CD4-positive, alpha-beta T cell treated with Interleukin-15 for 1 hour (primary cell): ENCODE measurements around the gene PPP1R16B.
"Not testable (repeated sequence)": the region's sequence is repeated elsewhere in the genome, so short reads cannot be mapped to it uniquely, and the experiment has no call there.

Experiments
- DNase-seq: peaks from one replicate; pipeline ENCODE4 v3.0.0-alpha.2; 2020

PPP1R16B gene

DNA sequence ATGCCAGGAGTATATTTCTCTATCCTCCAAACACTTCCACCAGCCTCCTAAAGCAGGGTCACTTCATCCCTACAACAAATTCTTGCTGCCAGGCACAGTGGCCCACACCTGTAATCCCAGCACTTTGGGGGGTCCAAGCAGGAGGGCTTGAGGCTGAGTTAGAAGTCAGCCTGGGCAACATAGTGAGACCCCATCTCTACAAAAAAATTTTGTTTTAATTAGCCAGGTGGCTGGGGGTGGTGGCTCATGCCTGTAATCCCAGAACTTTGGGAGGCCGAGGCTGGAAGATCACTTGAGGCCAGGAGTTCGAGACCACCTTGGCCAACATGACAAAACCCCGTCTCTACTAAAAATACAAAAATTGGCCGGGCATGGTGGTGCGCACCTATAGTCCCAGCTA lies 11.4 kb upstream of the PPP1R16B start:
- not testable (repeated sequence) for DNase-seq

GRCh38 chr20:38798266-38798665 lies 7.2 kb upstream of the PPP1R16B start:
- DNase-seq: no peak

- DNase-seq: no peak
These were observed 6.3 kb upstream of the PPP1R16B start for GRCh38 chr20:38799203-38799602.

DNA sequence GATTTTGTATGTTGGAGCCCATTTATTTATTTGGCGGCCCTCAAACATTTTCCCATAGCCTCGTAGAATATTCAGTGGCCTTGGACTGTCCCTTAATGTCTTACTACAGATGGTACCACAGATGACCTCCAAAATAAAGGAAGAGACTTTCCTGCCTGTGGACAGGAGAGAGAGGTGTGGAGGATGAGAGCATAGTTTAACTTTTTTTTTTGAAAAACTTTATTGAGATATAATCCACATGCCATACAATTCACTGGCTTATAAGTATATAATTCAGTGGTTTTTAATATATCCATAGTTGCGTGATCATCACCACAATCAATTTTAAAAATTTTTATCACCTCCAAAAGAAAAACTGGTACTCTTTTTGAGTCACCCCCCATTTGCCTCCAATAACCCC lies 4.6 kb upstream of the PPP1R16B start:
- DNase-seq: no peak

DNA sequence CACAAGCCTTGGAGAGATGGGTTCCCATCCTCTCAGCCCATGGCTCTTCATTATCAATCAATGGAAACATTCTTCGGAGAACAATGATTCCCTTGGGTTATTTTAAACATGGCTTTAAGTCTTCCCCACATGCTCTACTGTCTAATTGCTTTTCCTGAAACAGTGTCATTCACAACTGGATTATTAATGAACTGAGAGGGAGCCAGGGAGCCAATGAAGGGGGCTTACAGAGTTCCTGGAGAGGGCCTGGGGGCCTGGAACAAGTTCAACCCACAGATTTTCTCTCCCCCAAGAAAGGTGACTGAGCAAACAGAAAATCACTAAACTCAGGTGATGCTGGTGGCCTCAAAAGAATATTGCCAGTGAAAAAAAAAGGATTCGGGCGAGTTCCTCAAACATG lies 1.3 kb upstream of the PPP1R16B start:
- no peak for DNase-seq

GRCh38 chr20:38804682-38805501 lies 605 bp upstream of the PPP1R16B start:
- DNase-seq: peak; percentile 91

- peak; percentile 47 for DNase-seq
These were observed 709 bp downstream of the PPP1R16B start for GRCh38 chr20:38805958-38806854.

DNA sequence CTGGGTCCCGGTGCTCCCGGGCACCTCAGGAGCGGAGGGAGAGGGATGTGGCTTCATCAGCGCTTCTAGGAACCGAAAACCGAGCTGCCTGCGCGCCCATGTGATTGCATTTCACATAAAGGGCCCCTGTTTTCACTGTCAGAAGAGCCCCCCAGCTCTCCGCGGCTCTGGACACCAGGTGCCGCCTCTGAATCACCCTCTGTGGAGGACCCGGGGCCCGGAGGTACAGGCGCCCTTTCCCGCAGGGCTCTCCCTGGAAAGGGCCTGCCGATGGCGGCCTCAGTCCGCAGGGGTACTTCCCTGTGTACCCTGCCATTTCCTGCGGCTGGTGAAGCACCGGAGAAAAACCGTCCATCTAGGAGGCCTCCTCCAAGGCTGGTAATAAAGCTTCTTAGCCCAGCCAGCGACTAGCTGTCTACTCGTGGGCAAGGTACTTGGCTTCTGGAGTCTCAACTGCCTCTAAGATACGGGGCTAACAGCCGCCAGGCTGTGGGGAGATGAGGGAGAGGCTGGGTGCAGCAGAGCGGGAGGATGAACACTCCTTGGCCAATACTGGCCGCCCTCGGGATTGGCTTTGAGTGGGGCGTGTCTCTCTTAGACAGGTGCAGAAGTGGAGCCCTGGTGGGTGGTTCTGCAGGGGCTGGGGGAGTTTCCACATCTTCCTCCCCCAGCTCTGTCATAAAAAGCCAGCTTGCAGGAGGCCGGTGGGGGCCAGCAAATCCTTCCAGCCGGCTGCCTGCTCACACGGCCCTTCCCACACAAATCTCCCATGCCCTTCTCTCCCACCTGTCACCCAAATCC lies 1.6 kb downstream of the PPP1R16B start:
- peak; percentile 62 for DNase-seq

- DNase-seq: no peak
These were observed 4.4 kb downstream of the PPP1R16B start for GRCh38 chr20:38809942-38810341.

DNA sequence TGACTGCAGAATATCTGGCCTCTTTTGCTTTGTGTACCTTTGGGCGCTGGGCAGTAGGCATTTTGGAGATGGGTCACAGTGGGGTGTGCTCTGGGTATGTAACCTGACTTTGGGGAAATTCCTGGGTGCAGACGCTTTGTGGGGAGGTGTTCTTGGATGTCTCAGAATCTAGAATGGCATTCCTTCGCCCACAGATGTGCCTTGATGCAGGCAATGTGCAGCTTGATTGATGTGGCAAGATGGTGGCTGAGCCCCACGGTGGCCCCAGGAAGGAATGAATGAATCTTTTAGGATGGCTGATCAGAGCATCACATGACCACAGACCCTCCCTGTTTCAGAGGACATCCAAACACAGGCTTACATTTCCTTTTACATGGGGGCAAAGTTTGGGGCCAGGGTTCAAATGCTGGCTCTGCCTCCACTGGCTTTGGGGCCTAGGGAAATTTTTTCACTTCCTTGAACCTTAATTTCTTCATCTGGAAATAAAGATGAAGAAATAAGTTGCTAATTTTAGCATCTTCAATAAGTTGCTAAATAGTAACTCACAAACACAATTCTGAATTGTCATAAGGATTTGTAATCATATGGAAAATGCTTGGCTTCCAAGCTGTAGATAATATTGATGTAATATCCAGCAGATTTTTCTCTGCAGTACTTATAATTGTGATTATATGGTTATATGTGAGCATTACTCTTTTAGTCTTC lies 5.6 kb downstream of the PPP1R16B start:
- DNase-seq: no peak

GRCh38 chr20:38811769-38812168 lies 6.3 kb downstream of the PPP1R16B start:
- DNase-seq: no peak

DNA sequence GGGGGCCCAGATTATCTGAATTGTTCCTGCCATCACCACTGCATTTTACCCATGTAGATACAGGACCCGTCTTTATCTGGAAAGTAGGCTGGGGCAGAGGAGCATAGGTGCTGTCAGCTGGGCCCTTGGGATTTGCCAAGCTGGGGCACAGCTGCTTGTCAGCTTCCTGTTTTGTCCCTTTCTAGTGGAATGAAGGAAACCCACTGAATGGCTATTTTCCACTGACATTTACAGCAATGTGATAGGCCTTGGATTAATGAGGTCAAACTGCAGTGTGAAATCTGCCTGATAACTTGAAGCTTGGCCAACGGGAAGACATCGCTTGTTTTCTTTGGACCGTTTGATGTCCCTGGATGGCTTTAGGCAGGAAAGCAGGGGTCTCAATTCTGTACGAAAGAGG lies 6.7 kb downstream of the PPP1R16B start:
- no peak for DNase-seq

- no peak for DNase-seq
These were observed 7.4 kb downstream of the PPP1R16B start for GRCh38 chr20:38812709-38813573.

- not testable (repeated sequence) for DNase-seq
These were observed 8.1 kb downstream of the PPP1R16B start for GRCh38 chr20:38813574-38813962.

- no peak for DNase-seq
These were observed 9.9 kb downstream of the PPP1R16B start for GRCh38 chr20:38815446-38815845.

DNA sequence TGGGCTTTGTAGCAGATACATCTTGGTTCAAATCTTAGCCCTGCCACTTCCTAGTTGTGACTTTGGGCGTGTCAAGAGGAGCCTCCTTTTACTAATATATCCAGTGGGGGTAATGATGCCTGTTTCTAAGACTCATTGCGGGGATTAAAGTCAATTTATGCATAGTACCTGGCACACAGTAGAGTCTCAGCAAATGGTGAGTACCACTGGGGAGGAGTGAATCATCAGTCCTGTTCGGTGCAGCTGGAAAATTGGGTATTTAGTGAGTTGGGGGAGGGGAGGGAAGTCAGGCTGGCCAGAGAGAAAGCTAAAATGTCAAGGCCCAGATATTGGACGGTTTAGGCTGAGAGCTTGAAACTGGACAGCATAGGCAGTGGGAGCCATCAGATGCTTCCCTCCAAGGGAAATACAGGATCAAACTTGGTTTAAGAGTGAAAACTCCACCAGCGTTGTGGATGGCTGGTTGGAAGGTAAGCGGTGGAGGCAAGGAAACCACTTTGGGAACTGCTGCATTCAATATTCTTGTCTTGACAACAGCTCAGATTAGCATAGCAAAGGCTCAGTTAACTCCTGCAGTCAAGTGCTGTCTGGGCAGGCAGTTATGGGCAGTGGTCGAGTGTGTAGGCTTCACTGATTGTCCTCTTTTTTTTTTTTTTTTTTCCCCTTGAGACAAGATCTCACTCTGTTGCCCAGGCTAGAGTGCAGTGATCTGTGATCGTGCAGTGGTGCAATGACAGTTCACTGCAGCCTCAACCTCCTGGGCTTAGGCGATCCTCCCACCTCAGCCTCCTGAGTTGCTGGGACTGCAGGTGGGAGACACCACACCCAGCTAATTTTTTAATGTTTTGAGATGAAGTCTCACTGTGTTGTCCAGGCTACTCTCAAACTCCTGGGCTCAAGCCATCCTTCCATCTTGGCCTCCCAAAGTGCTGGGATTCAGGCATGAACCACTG lies 12.9 kb downstream of the PPP1R16B start:
- DNase-seq: no peak

DNA sequence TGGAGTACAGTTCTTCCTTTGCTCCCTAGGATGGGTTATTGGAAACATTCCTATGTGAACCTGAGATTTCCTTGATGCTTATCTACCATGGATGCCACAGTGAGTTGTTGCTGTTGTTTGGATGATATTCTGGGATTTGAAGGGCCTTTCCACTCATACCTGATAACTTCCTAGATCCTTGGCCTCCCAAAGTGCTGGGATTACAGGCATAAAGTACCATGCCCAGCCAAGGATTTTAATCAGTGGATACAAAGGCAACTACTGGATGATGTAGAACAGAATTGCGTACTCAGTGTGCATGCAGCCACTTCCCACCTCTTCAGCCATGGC lies 20.0 kb downstream of the PPP1R16B start:
- DNase-seq: no peak

DNA sequence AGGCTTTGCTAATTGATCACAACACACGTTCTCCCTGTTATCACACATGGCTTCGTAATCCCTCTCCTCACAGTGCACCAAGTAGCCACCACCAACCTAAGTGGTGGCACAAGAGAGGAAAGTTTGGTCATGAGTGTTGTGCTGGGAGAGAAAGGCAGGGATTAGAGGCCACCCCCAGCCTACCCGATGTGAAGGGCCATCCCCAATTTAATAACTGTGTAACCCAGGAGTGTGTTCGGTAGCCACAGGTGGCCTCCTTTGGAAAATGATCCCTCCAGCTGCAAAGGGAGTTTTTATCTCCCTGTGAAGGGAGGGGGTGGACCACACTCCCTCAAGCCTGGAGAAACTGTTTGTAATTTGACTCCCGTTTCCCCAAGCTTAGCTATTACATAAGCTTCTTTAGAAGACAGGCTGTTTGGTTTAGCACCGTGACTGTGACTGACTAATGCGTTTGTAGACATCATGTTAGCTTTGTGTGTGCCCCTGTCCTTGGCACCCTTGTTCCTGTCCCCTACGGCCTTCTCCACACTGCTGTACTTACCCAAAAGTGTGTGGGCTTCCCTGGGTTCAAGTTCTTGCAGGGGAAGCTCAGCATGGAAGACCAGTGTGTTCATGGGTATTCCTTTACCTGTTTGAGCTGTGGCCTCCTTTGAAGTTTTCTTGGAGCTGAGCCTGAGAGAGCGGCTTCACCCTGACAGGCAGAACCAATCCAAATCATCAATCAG lies 20.6 kb downstream of the PPP1R16B start:
- no peak for DNase-seq

GRCh38 chr20:38827770-38828281 lies 22.3 kb downstream of the PPP1R16B start:
- DNase-seq: no peak
